GM12872 (cell line): ENCODE data around the gene PROKR1.

ENCODE experiments used
- TF ChIP-seq, protein P1 (sequence below): IDR thresholded peaks from 3 replicates; pipeline ENCODE4 v1.5.1; 2011; ENCODE audit warnings: low read depth, mild to moderate bottlenecking, low read length, moderate library complexity; ENCODE audit not compliant: insufficient read depth

The PROKR1 gene

DNA sequence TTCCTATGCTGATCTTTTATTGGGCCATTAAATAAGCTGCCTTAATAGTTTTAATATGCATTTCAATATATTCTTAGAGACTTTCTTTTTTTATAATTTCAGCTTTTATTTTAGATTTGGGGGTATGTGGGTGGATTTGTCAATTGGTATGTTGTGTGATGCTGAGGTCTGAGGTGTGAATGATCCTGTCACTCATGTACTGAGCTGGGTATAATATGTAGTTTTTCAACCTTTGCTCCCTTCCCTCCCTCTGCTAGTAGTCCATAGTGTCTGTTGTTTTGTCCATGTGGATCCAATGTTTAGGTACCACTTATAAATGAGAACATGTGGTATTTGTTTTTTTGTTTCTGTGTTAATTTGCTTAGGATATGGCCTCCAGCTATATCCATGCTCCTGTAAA is 35.5 kb upstream of the PROKR1 start:
- TF ChIP-seq, protein P1, sequence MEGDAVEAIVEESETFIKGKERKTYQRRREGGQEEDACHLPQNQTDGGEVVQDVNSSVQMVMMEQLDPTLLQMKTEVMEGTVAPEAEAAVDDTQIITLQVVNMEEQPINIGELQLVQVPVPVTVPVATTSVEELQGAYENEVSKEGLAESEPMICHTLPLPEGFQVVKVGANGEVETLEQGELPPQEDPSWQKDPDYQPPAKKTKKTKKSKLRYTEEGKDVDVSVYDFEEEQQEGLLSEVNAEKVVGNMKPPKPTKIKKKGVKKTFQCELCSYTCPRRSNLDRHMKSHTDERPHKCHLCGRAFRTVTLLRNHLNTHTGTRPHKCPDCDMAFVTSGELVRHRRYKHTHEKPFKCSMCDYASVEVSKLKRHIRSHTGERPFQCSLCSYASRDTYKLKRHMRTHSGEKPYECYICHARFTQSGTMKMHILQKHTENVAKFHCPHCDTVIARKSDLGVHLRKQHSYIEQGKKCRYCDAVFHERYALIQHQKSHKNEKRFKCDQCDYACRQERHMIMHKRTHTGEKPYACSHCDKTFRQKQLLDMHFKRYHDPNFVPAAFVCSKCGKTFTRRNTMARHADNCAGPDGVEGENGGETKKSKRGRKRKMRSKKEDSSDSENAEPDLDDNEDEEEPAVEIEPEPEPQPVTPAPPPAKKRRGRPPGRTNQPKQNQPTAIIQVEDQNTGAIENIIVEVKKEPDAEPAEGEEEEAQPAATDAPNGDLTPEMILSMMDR: no peak

DNA sequence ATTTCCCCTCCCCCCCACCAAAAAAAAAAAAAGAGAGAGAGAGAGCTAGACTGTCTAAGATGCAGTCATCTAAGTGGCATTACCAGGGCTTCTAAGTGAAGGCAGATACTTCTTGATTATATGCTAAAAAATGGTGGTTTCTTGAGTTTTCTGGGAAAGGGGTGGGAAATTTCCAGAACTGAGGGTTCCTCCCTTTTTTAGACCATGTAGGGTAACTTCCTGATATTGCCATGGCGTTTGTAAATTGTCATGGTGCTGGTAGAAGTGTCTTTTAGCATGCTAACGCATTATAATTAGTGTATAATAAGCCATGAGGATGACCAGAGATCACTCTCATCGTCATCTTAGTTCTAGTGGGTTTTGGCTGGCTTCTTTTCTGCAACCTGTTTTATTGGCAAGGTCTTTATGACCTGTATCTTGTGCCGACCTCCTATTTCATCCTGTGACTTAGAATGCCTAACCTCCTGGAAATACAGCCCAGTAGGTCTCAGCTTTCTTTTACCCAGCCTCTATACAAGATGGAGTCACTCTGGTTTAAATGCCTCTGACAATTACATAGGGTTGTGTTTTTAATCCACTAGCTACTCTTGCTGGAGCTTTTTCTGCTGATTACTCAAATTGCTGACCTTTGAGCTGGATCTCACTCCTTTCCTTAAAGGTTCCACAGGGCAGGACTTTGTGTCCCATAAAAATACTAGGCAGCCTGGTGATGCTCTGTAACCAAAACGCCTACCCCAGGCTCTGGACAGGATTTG is 30.4 kb upstream of the PROKR1 start:
- TF ChIP-seq, protein P1: no peak

DNA sequence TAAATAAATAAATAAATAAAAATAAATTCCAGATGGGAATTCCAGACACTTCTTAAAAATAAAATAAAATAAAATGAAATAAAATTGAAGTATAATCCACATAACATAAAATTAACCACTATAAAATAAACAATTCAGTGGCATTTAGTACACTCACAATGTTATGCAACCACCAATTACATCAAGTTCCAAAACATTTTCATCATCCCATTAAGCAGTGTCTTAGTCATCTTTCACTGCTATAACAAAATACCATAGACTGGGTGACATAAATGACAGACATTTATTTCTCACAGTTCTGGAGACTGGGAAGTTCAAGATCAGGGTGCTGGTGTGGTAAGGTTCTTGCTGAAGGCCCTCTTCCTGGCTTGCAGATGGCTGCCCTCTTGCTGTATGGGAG is 22.6 kb upstream of the PROKR1 start:
- TF ChIP-seq, protein P1: no peak

DNA sequence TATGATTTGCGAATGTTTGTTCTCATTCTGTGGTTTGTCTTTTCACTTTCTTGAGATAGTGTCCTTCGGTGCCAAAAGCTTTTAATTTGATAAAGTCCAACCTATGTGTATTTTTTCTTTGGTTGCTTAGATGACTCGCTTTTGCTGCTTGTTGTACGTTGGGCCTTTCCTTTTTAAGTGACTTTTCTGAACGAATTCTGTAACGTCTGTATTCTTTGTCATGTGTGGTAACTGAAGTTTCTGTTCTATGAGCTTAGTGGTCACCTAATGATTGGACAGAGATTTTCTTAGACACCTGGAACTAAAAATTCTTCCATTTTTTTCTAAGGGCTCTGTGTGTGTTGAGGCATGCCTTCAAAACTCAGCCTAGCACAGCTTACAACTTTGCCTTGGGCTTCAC is 19.6 kb upstream of the PROKR1 start:
- TF ChIP-seq, protein P1: no peak

DNA sequence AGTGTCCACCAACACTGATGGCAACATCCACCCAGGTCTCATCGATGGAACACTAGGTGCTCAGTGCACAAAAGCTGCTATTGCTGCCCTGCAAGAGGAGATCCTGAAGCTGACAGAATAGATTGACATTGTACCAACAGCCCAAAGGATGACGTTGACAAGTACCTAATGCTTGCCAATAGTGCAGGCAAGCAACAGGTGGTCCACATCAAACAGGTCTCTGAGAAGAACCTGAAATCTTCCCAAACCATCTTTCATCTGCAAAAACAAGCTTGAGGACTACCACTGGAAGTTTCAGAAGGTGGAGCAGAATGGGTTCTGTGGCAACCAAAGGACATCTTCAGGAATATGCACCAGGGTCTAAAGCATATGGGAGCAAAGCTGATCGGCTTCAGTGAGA is 15.8 kb upstream of the PROKR1 start:
- TF ChIP-seq, protein P1: no peak

DNA sequence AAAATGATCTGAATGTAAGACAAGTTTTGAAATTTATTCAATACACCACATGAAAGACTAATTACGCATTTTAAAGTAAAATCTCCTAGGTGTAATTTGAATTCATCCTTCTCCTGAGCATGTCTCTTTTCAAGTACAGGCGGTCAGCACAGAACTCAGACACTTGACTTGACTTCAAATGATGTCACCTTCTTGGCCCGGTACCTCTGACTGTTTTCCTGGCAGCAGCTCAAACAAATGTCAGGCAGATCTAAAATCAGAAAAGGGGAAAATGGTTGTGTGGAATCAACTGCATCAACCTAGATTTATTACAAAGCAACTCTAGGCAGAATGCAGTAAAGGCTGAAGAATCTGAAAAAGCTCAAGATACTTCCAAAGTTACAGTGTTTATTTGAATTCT is 11.4 kb upstream of the PROKR1 start:
- TF ChIP-seq, protein P1: no peak

DNA sequence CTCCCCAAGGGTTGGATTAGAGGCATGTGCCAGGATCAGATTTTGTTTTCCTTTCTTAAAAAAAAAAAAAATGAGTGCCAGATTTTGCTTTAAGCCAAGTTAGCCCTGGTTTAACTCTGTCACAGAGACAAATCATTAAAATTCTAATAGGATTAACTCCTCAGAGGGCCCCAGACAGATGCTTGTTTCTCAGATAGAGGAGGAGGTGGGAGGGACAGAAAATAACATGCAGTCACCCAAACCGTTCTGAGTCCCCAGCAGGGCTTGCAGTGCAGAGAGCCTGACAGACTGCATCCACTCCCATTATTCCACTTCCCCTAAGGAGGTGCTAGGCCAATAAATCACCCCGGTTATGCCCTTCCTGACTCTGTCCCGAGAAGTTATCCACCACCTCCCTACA is 6.3 kb upstream of the PROKR1 start:
- TF ChIP-seq, protein P1: no peak
